ENCODE data around the gene WDPCP.
"Not testable (repeated sequence)": the region's sequence is repeated elsewhere in the genome, so short reads cannot be mapped to it uniquely, and the experiment has no call there.

Gene WDPCP, protein sequence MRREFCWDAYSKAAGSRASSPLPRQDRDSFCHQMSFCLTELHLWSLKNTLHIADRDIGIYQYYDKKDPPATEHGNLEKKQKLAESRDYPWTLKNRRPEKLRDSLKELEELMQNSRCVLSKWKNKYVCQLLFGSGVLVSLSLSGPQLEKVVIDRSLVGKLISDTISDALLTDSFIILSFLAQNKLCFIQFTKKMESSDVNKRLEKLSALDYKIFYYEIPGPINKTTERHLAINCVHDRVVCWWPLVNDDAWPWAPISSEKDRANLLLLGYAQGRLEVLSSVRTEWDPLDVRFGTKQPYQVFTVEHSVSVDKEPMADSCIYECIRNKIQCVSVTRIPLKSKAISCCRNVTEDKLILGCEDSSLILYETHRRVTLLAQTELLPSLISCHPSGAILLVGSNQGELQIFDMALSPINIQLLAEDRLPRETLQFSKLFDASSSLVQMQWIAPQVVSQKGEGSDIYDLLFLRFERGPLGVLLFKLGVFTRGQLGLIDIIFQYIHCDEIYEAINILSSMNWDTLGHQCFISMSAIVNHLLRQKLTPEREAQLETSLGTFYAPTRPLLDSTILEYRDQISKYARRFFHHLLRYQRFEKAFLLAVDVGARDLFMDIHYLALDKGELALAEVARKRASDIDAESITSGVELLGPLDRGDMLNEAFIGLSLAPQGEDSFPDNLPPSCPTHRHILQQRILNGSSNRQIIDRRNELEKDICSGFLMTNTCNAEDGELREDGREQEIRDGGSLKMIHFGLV

DNA sequence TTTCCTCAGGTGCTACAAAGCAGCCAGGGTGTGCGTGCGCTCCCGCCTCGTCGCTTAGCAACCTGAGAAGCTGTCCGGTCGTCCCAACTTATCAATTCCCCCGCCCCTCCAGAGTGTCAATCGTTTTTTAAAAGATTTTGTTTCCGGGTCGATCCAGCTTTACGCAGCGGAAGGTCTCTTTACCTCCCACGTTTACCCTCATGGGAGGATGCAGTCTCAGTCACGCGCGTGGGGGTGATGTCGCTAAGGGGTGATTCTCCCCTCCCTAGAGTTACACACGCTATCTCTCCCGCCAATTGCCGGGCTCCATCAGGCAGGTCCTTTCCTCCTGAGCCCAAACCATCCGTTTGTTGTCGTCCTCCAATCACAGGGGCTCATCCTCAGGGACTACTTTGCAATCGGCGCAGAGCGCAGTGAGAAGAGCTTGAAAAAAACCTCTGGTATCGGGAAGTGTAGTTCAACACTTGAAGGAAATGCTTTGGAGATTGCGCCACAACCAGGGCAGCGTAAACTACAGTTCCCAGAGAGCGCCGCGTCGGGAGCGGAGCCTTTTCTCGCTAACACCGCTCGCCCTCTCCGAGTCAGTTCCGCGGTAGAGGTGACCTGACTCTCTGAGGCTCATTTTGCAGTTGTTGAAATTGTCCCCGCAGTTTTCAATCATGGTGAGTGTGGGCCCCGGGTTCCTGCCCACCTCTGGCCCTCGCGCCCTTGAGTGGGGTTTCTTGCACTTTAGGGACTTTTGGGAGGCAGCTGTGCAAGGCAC is at the start of gene WDPCP, which contains the start of gene MDH1:
Gene WDPCP, minus strand, starts transcription at position 93 of the 763 bp plus-strand sequence. CDS start 206 bp downstream, outside the sequence.
Gene MDH1, plus strand, starts transcription at position 579 of the 763 bp plus-strand sequence. Its CDS starts 81 bp downstream, at position 660.
- peak; percentile 92 for DNase-seq

DNA sequence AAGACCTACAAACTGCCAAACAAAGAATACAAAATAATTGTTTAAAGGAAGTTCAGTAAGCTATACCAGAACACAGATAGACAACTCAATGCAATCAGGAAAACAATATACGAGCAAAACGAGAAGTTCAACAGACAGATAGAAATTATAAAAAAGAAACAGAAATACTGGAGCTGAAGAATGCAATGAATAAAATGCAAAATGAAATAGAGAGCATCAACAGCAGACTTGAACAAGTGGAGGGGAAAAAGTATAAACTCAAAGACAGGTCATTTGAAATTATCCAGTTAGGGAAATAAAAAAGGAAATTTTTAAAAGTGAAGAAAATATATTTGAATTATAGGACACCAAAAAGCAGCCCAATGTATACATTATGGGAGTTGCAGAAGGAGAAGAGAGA is 44.1 kb upstream of the WDPCP start:
- no peak for DNase-seq

DNA sequence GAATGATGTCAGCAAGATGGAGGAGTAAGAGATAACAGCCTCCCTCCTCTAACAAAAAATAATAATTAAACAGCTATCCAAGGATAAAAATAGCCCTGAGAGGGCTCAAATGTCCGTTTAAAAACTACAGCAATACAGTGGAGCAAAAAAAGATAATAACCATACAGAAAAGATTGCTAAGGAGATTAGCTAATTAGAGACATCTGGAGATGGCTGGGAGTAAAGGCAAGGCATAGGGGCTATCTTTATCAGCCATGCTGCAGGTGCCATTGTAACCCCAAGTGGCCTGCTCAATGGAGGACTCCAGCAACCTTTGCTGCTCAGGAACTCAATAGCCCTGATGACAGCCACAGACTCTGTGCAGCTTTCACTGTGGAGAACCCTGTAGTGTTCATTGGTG is 43.2 kb upstream of the WDPCP start:
- no peak for DNase-seq

DNA sequence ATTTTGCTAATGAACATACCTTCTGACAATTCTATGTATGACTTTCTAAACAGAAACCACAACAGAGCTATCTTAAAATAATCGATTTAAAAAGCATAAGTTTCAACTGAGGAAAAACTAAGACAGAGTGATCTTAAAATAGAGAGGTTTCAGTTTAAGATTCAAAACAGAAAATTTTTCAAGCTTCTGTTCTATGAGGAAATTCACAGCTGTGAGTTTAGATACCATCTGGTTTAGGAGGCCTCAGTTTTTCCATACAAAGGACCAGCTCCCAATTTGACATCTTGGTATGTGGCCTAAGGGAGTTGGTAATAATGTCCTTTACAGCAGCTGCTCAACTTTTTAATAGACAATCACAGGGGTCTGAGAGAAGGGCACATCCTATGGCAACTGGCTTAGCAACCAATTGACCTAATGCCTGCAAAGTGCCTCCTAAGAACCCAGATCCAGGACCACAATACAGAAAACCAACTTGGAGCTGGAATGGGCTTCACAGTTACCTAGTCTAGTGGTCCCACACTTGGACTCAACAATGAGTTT is 40.2 kb upstream of the WDPCP start:
- no peak for DNase-seq

DNA sequence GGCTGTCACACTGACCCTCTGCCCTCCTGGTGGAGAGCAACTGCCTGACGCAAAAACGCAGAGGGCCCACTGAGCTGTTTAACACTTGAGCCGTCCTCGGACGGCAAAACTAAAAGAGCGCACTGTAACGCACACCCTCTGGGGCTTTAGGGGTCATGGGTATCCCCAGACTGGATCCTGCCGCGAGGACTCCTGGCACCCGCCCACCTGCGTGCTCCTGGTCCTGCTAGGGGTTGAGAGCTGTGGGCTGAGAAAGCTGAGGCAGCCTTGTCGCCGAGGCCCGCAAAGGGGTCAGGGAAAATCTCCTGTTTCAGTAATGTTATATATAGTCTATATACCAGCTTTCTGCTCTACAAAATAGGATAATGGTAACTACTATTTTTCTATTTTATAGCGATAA is 39.6 kb upstream of the WDPCP start:
- no peak for DNase-seq

DNA sequence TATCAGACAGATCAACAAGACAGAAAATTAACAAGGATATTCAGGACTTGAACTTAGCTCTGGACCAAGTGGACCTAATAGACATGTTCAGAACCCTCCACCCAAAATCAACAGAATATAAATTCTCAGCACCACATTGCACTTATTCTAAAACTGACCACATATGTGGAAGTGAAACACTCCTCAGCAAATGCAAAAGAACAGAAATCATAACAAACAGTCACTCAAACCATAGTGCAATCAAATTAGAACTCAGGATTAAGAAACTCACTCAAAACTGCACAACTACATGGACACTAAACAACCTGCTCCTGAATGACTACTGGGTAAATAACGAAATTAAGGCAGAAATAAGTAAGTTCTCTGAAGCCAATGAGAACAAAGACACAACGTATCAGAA is 35.5 kb upstream of the WDPCP start:
- DNase-seq: not testable (repeated sequence)

DNA sequence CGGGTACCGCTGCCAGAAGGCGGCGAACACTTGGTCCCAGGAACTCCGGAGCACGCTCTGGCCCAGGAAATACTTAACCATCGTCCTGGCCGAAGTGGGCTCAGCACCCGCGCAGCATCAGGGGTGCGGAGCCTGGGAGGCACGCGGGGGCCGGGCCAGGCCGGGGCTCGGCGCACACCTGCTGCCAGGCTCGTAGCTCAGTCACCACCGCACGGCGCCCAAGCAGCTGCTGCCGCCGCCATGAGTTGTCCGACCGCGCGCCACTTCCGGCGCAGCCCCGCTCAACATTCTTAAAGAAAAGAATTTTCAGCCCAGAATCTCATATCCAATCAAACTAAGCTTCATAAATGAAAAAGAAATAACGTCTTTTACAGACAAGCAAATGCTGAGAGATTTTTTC is 34.5 kb upstream of the WDPCP start:
- no peak for DNase-seq

DNA sequence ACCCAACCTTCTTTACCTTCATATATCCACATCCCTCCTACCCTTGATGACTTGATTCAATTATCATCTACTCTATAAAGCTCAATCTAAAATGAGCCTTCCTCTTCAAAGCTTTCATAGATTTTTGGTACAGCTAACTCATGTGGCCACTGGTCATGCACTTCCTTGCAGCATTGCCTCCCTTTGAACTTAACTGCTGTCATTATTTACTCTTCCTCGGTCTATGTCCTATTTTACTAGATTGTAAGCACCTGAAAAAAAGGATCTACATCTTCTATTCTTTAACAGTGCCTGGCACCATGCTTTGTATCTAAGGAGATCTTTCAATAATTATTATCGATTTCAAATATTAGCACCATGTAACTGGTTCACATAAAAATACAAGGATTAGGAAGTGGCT is 31.1 kb upstream of the WDPCP start:
- DNase-seq: no peak

DNA sequence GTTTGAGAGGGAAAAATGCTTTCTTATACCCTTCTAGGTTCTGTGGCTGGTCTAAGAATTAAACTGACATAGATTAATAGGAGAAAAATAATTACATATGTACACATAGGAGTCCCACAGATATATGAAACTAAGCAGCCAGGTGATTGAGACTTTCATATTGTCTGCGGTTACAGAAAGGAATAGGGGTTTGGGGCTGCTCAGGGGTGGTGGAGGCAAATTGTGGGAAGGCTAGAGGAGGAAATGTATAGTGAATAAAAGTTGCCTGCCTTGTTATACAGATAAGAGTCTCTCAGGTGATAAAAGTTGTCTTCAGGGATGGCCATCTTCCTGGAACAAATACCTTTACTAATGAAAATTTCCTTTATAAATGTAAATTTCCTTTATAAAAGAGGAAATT is 29.1 kb upstream of the WDPCP start:
- no peak for DNase-seq

DNA sequence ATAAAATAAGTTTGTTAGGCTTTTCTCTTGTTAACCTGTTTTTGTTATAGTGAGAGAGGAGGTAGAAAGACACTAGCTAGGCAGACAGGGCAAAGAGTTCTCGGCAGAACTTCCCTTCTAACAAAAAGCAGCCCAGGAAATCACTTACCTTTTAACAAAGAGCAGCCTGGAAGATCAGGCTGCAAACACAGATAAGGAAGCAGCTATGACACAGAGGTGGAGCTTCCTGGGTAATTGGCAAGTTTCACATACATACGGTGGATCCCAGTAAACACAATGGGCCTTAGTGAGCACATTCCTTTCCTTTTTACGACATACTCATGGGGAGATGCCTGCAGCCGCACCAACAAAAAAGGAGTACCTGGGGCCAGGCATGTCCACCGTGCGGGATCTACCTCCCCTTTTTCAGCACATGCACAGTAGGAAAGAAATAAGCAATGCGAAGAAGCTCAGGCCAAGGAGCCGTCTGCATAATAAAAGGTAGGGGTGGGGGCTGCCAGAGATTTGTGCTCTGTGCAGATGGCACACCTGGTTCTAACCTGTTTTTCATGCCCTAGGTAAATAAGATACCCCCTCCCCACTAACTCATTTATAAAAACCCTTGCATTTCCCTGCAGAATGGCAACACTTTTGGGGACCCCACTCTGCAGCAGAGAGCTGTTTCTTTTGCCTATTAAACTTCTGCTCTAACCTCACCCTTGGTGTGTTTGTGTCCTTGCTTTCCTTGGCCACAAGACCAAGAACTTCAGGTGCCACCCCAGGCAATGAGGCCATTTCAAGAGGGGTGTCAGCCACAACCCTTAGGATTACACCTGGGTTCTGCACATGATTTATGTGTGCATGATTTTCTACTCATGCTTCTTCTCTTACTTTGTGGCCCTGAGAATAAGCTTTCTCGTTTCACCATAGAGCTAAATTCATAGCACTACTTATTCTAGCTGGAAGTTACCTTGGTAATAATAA is 27.0 kb upstream of the WDPCP start:
- DNase-seq: no peak

DNA sequence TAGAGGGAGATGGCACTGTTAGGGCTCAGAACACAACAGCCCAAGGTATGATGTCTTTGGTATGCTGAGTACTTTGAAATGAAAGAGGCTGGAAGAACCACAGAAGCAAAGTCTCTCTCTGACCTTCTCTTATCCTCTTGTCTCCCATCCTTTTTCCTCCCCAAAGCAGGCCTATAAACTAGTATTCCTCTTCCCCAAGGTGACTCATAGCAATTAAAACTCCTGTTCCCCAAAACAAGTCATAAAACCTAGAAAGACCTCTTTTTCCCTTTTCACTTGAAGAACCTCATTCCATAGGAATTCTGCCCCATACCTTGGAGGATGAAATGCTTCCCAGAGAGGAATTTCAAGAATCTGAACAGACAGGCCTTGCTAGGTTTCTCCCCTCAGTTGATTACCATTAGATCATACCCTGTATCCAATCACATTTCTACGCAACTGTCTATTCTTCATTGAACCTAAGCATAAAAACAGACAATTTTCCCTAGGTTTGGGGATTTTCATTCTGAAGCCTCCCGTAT is 26.2 kb upstream of the WDPCP start:
- DNase-seq: no peak

DNA sequence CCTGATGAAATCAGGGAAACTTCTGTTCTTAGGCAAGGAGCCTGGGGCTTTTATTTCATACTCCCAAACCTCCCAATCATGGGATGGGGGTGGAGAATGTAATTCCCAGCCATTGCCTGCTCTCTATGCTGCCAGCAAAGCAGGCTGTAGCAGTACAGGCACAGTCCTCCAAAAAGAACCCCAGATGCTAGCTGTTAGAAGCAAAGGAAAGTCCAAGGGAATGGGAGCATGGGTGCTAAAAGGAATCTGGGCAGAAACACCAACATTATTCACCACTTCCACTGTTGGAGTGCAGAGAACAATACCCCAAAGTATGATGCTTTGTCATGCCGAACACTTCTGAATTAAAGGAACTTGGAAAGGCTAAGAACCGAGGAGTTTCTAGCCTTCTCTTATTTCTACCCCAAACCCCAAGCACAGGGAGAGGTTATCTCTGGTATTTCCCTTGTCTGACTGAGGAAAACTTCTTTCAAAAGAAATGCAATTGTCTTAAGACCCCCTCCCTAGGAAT is 25.2 kb upstream of the WDPCP start:
- no peak for DNase-seq

DNA sequence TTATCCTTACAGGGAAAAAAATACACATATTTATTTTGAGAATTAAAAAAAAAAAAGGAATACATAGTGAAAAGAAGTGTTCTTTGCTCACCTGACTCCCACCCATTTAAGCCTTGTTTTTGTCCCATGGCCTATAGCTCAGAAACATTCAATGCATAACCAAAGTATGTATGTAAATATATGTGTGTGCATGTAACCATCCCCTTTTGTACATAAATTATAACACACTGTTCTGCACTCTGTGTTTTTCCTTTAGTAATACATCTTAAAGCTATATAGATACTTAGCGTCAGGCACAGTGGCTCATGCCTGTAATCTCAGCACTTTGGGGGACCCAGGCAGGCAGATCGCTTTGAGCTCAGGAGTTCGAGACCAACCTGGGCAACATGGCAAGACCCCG is 22.2 kb upstream of the WDPCP start:
- DNase-seq: no peak

DNA sequence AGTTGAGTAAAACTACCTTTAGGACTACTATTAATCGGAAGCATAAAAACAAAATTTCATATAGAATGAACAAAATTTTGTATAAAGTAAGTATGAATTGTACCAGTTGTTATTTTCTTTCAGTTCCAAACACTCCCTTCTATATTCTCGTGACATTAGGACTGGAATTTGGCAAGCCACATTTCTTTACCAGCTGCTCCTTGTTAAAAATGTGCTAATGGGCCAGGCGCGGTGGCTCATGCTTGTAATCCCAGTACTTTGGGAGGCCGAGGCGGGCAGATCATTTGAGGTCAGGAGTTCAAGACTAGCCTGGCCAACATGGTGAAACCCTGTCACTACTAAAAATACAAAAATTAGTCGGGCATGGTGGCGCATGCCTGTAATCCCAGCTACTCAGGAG is 20.6 kb upstream of the WDPCP start:
- DNase-seq: not testable (repeated sequence)

DNA sequence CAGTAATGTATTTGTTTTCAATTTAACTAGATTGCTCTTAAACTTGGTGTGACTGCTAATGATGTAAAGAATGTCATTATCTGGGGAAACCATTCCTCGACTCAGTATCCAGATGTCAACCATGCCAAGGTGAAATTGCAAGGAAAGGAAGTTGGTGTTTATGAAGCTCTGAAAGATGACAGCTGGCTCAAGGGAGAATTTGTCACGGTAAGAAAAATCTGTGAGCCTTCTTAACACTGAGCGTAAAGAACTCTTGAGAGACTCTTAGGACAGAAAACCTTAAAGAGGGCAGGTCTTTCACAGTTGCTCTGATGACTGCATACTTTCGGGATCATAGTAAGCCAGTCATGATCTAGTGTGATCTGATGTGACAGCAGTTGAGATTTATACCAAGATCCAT is 16.4 kb upstream of the WDPCP start:
- no peak for DNase-seq

DNA sequence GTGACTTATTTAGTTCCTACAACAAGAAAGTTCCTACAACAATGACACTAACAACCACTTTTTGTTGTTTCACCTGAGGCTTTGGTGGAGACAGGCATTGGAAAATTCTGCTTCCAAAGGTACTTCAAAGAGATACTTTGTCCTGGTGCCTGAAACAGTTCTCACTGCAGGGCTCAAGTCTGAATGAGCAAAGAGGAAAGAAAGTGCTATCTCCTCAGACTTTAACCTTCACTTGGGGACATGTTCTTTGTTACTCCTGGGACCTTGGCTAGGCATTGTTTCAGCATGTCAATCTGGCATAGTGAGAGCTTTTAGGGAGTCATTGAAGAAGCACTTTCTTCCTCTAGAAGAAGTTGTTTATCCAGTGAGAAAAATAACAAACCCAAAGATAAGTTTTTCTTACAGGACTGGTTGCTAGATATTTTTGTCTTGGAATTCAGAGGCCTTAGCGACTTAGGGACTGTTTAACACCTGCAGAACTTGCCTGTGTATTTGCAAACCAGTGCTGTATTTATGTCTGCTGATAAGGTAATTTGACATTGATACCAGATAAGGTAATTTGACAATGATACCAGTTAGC is 12.7 kb upstream of the WDPCP start:
- DNase-seq: no peak

DNA sequence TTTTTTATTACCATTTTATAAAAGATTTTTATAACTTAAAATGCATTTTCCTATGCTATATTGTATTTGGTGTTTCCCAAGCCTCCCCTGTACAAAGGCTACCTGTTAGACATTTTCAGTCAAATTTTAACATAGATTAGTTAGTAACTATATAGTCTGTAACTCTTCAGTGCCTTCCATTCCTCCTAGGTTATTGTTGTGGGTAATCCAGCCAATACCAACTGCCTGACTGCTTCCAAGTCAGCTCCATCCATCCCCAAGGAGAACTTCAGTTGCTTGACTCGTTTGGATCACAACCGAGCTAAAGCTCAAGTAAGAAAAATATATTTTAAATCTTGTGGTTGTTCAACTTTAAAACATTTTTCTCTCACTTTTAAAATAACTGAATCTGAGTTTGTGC is 10.7 kb upstream of the WDPCP start:
- no peak for DNase-seq

DNA sequence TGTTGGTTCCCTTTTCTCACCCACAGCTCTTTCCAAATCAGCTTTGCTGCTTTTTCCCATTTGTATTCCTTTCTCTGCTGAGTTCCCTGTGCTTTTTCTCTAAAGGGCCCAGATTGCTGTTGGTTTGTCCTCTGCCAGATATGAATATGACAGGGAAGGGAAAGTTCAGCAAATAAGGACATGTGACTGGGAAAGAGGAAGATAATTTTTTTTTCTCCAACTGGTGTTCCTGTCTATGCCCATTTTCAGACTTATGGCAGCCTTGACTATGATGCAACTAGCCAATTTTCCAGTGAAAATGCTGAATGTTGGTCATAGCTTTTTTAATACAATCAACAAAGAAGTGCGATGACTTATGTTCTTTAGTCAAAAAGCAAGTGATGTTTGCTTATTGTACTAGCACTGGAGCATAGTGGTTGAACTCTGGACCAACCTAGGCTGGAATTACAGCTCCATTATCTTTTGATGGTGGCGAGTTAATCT is 8.2 kb upstream of the WDPCP start:
- DNase-seq: no peak

DNA sequence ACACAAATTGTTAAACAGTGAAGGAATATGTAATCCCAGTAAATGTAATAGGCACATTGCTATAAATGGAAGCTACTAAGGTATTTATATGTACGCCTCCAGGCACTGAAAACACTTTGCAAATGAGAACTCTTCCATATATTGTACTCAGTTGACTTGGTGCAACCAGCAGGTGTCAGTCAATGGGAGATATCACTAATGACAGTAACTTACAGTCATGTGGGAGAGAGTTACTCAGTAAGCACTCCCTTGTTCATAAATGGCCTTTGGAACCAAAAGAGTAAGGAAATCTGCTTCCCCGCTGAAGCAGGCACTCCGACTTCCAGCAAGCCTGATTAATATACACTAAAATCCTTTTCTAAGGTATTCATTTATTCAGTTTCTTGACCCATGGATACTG is 6.4 kb upstream of the WDPCP start:
- DNase-seq: no peak

DNA sequence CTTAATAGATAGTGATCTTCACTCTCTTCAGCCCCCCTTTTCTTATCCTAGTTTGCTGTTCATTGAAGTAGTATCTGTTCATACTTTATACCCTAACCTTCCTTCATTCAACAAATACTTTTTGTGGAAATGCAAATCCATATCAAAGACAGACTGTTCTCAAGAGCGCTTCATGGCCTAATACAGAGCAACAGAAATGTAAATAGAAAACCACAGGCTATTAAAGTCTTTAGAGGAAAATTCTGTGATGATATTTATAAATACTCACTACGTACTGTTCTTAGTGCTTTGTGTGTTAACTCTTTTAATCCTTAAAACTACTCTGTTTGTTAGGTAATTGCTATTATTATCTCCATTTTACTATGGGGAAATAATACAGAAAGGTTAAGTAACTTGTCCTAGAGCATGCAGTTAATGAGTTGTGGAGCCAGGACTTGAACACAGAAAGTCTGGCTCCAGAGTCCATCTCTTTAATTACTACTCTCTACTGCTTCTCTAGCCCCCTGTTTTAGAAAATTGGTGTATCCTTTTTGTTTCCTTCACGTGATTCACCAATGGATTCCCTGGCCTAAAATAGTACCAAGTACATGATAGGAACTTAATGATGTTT is 3.4 kb upstream of the WDPCP start:
- no peak for DNase-seq
